HL-60 (cell line): ENCODE data around the gene MATK.
A peak's percentile ranks its signal among the peaks of the same experiment; 100 is the strongest.

Experiments used
- DNase-seq, 2 experiments: peaks; one replicate each; pipeline ENCODE4 v3.0.0-alpha.2; 2010 to 2020; ENCODE audit warnings: low read depth in 1 of 2, low spot score in 1 of 2
- H3K27ac ChIP-seq: fragments of 250-450 bp; sonication (Bioruptor Pico); replicated peaks from 2 replicates; pipeline ENCODE4 v1.5.1; 2020; ENCODE audit warnings: mild to moderate bottlenecking, moderate library complexity
- H3K27me3 ChIP-seq: fragments of 250-450 bp; sonication (Bioruptor Pico); 2 replicates; pipeline ENCODE4 v1.5.1; 2021; ENCODE audit warnings: mild to moderate bottlenecking, moderate library complexity; ENCODE audit not compliant: insufficient read depth, poor library complexity, severe bottlenecking
- H3K4me3 ChIP-seq: replicated peaks from 2 replicates; pipeline ENCODE4 v1.5.1; 2011; ENCODE audit warnings: mild to moderate bottlenecking, control low read depth, low read length; ENCODE audit not compliant: insufficient read depth
- CTCF ChIP-seq: IDR thresholded peaks from one replicate; pipeline ENCODE4 v1.5.1; 2011; ENCODE audit warnings: low read length, control low read depth, inconsistent platforms; ENCODE audit not compliant: insufficient read depth
- GABPA ChIP-seq: IDR thresholded peaks from 2 replicates; pipeline ENCODE4 v1.6.1; 2012; ENCODE audit warnings: low read depth
- POLR2AphosphoS5 ChIP-seq: IDR thresholded peaks from 2 replicates; pipeline ENCODE4 v1.6.1; 2012; ENCODE audit warnings: low read depth
- REST ChIP-seq: IDR thresholded peaks from 2 replicates; pipeline ENCODE4 v1.6.1; 2012; ENCODE audit warnings: low read depth; ENCODE audit not compliant: insufficient replicate concordance
- SPI1 ChIP-seq: IDR thresholded peaks from 2 replicates; pipeline ENCODE4 v1.6.1; 2012; ENCODE audit warnings: low read depth, mild to moderate bottlenecking, borderline replicate concordance

MATK gene

GRCh38 chr19:3778899-3779723 is 7.1 kb downstream of the MATK start:
- Histone ChIP-seq H3K4me3 (no peak overlapping the region), H3K27me3 (no peaks in the 10 kb centered on the region), H3K27ac (no peak overlapping the region)
- no peak for DNase-seq
- TF ChIP-seq CTCF (no peak), POLR2AphosphoS5 (0 out of 2 replicates have a peak, but pooled peaks have one; percentile 11)

GRCh38 chr19:3778104-3778867 is 7.9 kb downstream of the MATK start:
- TF ChIP-seq REST (no peak), POLR2AphosphoS5 (no peak), SPI1 (no peak), CTCF (no peak), GABPA (no peak)
- no peaks in the 10 kb centered on the region for H3K27me3 ChIP-seq
- no peak overlapping the region for H3K27ac ChIP-seq
- DNase-seq, result no peak
- no peak overlapping the region for H3K4me3 ChIP-seq

- H3K27ac ChIP-seq, result no peak overlapping the region
- TF ChIP-seq CTCF, result no peak
- no peak for TF ChIP-seq SPI1
- TF ChIP-seq GABPA, result no peak
- no peak for TF ChIP-seq REST
- TF ChIP-seq POLR2AphosphoS5, result peak; percentile 19; the same call in 1 of the 2 replicates
- DNase-seq, result no peak
- no peaks in the 10 kb centered on the region for H3K27me3 ChIP-seq
- no peak overlapping the region for H3K4me3 ChIP-seq
Measured at GRCh38 chr19:3776479-3777040, 9.6 kb downstream of the MATK start.
